ENCODE results near the gene CELA1. TPM values are rescaled to one million over a fixed set of nuclear protein-coding genes. Genes with fewer than 3 reads are reported as not detected.

The CELA1 gene
- total RNA-seq, 1 experiment from 2014 or later, result not detected

- DNase-seq, result no peak
- Histone ChIP-seq H4K8ac (replicated peaks; ENCODE audit: insufficient read length, low read depth, low read length) (no peak overlapping the region), H3T11ph (ENCODE audit: low read length) (no peak overlapping the region), H3K18ac (ENCODE audit: insufficient read length, low read depth, low read length) (no peak overlapping the region), H2BK5ac (ENCODE audit: insufficient read length, low read length) (no peak overlapping the region), H3K9ac (ENCODE audit: extremely low read depth, insufficient read length, low read length) (no peak overlapping the region), H3K23ac (ENCODE audit: insufficient read length, low read depth, low read length) (no peak overlapping the region), H4K91ac (ENCODE audit: insufficient read length, low read depth, low read length) (no peak overlapping the region), H4K20me1 (ENCODE audit: control insufficient read depth, insufficient read depth, insufficient read length) (no peaks in the 10 kb centered on the region), H2BK120ac (ENCODE audit: low read depth, low read length, poor library complexity, severe bottlenecking) (no peak overlapping the region), H2AK5ac (ENCODE audit: insufficient read length, low read length) (no peak overlapping the region), H4K5ac (ENCODE audit: insufficient read length, low read depth, low read length) (no peak overlapping the region), H3K27me3 (ENCODE audit: insufficient read depth, low read length) (no peaks in the 10 kb centered on the region), H3K79me1 (ENCODE audit: insufficient read depth, low read depth, low read length, poor library complexity, severe bottlenecking) (no peaks in the 10 kb centered on the region), H2BK15ac (ENCODE audit: low read depth, low read length) (no peak overlapping the region), H3K23me2 (ENCODE audit: insufficient read length, low read depth, low read length, poor library complexity, severe bottlenecking) (no peaks in the 10 kb centered on the region), H3K14ac (ENCODE audit: insufficient read depth, low read length) (no peak overlapping the region), H3K4me1 (ENCODE audit: insufficient read depth, low read length) (no peaks in the 10 kb centered on the region), H3K4me2 (ENCODE audit: insufficient read depth, insufficient read length, low read length) (no peak overlapping the region), H3K9me3 (ENCODE audit: control insufficient read depth, low read depth, low read length) (no peaks in the 10 kb centered on the region), H2BK20ac (ENCODE audit: low read depth, low read length, poor library complexity, severe bottlenecking) (no peak overlapping the region), H3K27ac (ENCODE audit: insufficient read length, low read depth, low read length) (no peak overlapping the region), H3K4ac (ENCODE audit: low read depth, low read length) (no peak overlapping the region), H3K56ac (ENCODE audit: insufficient read length, low read depth, low read length) (no peak overlapping the region), H2AFZ (ENCODE audit: low read length) (no peak overlapping the region), H3K79me2 (ENCODE audit: insufficient read depth, low read length) (no peaks in the 10 kb centered on the region), H2BK12ac (ENCODE audit: insufficient read length, low read depth, low read length) (no peak overlapping the region)
- Mint-ChIP-seq H3K4me3 (no peak overlapping the region), H3K36me3 (ENCODE audit: insufficient read depth in 1 of 3, low read depth in 3 of 3) (no peaks in the 10 kb centered on the region; a peak in 1 of 7 replicates), H3K9me3 (no peaks in the 10 kb centered on the region), H3K27me3 (ENCODE audit: low read depth) (no peaks in the 10 kb centered on the region; the same call in 1 of the 2 replicates), H3K27ac (peak overlapping the region in 2 of 3 experiments; percentile 41 to 94; a peak in 4 of 7 replicates), H3K4me1 (peaks cover 24 to 27% of the 10 kb centered on the region in 2 experiments)
- no peak for TF ChIP-seq CTCF (conservative IDR thresholded peaks at IDR 0.05)
- no CpG with 5 or more reads among the region's 7 CpGs for WGBS (ENCODE audit: extremely low coverage, insufficient read length, low lambda C conversion rate)
Observed at GRCh38 chr12:51326698-51327439, 19.6 kb downstream of the CELA1 start.

All from H9 (cell line).